Chondrocyte (in vitro differentiated cells): ENCODE measurements around the gene RTP3. TPM values are rescaled to one million over a fixed set of nuclear protein-coding genes. Genes with fewer than 3 reads are reported as not detected.

Experiments used
- DNase-seq: peaks from one replicate; pipeline ENCODE4 v3.0.0; 2021; ENCODE audit warnings: mixed read lengths, low spot score
- H3K27ac Mint-ChIP-seq: one replicate; pipeline ENCODE4 v1.8.0; 2021; ENCODE audit warnings: mild to moderate bottlenecking, moderate library complexity, mixed read lengths; ENCODE audit not compliant: unreplicated experiment
- H3K27me3 Mint-ChIP-seq: 2 replicates; pipeline ENCODE4 v1.8.0; 2021; ENCODE audit warnings: low read depth, mixed read lengths
- H3K36me3 Mint-ChIP-seq: 2 replicates; pipeline ENCODE4 v1.8.0; 2021; ENCODE audit warnings: low read depth, mixed read lengths
- H3K4me1 Mint-ChIP-seq: 2 replicates; pipeline ENCODE4 v1.8.0; 2021; ENCODE audit warnings: low read depth, mild to moderate bottlenecking, mixed read lengths
- H3K4me3 Mint-ChIP-seq: one replicate; pipeline ENCODE4 v1.8.0; 2021; ENCODE audit warnings: mild to moderate bottlenecking, moderate library complexity, mixed read lengths; ENCODE audit not compliant: unreplicated experiment
- H3K9me3 Mint-ChIP-seq: 2 replicates; pipeline ENCODE4 v1.8.0; 2021; ENCODE audit warnings: low read depth, mixed read lengths
- CTCF ChIP-seq: fragments of 200-600 bp; sonication (generic); IDR thresholded peaks from 2 replicates; pipeline ENCODE4 v1.5.0; 2021; ENCODE audit warnings: antibody characterized with exemption, mild to moderate bottlenecking, moderate library complexity
- total RNA-seq: library from RNA; stranded (reverse); gene quantifications from 3 replicates; pipeline ENCODE4 v1.2.1, GENCODE V29; 2021

Gene RTP3
- total RNA-seq, 1 donor from 2014 or later, result not detected

DNA sequence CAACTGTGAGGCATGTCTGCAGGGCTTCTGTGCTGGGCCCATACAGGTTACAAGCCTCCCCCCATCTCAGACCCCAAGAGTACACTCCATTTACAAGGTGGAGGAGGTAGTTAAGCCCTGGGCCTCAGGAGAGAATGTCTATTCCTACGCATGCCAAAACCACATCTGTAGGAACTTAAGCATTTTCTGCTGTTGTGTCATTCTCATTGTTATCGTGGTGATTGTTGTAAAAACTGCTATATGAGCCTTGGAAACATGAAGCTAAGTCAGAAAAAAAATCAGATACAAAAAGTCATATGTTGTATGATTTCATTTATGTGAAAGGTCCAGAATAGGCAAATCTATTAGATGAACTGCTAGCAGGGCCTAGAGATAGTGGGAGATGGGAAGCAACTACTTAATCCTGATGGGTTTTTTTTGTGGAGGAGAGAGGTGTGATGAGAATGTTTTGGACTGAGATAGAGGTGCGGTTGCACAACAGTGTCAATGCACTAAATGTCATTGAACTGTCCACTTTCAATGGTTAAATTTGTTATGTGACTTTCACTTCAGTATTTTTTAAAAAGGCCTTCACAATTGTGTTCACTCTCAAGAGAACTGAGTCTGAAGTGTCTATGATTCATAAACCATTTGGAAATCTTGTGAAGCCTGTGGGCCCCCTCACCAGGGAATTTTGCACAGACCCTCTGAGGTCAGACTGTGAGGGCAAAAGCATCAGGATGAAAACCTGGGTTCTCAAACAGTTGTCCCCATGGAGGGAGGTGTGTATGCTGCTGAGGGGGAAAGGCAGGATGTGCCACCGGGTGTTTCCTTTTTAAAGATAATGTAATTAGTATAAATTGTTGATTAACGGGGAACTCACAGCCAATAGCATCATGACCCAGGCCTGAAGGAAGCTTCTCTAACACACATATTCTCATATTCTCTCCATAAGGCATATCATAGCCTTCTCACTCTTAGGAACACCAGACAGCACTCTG is 3.2 kb downstream of the RTP3 start:
- TF ChIP-seq CTCF, result no peak
- peaks cover 2% of the 10 kb centered on the region for H3K4me1 Mint-ChIP-seq
- H3K4me3 Mint-ChIP-seq, result no peak overlapping the region
- H3K36me3 Mint-ChIP-seq, result no peaks in the 10 kb centered on the region
- no peak for DNase-seq
- no peaks in the 10 kb centered on the region for H3K27me3 Mint-ChIP-seq
- no peaks in the 10 kb centered on the region for H3K9me3 Mint-ChIP-seq
- no peak overlapping the region for H3K27ac Mint-ChIP-seq

- H3K27ac Mint-ChIP-seq, result no peak overlapping the region
These were observed 3.9 kb downstream of the RTP3 start for GRCh38 chr3:46501702-46502101.

DNA sequence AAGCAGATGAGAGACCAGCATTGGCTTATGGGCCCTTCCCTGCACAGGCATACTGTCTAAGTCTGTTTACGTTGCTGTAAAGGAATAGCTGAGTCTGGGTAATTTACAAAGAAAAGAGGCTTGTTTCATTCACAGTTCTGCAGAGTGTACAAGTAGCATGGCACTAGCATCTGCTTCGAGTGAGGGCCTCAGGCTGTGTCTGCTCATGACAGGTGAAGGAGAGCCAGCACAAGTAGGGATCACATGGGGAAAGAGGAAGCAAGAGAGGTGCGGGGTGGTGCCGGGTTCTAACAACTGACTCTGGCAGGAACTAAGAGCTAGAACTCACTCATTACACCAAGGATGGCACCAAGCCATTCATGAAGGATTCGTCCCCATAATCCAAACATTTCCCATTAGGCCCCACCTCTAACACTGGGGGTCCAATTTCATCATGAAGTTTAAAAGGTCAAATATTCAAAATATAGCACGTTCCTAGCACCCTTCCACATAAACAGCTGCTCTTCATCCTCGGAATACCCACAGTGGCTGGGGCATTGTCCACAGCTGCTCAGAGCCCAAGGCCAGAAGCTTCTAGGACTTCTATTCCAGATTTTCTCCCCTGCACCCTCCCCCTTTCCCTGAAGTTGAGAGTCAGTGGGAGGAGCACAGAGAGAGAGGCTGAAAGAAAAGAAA is 5.6 kb downstream of the RTP3 start:
- Mint-ChIP-seq H3K27me3 (no peaks in the 10 kb centered on the region), H3K4me1 (no peaks in the 10 kb centered on the region), H3K27ac (no peak overlapping the region), H3K36me3 (no peaks in the 10 kb centered on the region), H3K4me3 (no peak overlapping the region), H3K9me3 (no peaks in the 10 kb centered on the region)
- DNase-seq, result no peak
- no peak for TF ChIP-seq CTCF

More at GRCh38 chr3:46501702-46502101, 3.9 kb downstream of the RTP3 start:
- Mint-ChIP-seq H3K4me1 (no peaks in the 10 kb centered on the region), H3K36me3 (no peaks in the 10 kb centered on the region), H3K4me3 (no peak overlapping the region), H3K9me3 (no peaks in the 10 kb centered on the region), H3K27me3 (no peaks in the 10 kb centered on the region)
- no peak for DNase-seq
- no peak for TF ChIP-seq CTCF

- Mint-ChIP-seq H3K27ac (no peak overlapping the region), H3K4me1 (no peaks in the 10 kb centered on the region), H3K36me3 (no peaks in the 10 kb centered on the region), H3K4me3 (no peak overlapping the region), H3K9me3 (no peaks in the 10 kb centered on the region), H3K27me3 (no peaks in the 10 kb centered on the region)
- DNase-seq, result no peak
- TF ChIP-seq CTCF, result no peak
These were observed 7.0 kb downstream of the RTP3 start for GRCh38 chr3:46504789-46505188.

- no peak for TF ChIP-seq CTCF
- no peak for DNase-seq
- H3K27ac Mint-ChIP-seq, result no peak overlapping the region
- no peaks in the 10 kb centered on the region for H3K4me1 Mint-ChIP-seq
- no peaks in the 10 kb centered on the region for H3K27me3 Mint-ChIP-seq
- no peaks in the 10 kb centered on the region for H3K36me3 Mint-ChIP-seq
- H3K4me3 Mint-ChIP-seq, result no peak overlapping the region
- H3K9me3 Mint-ChIP-seq, result no peaks in the 10 kb centered on the region
These were observed 8.2 kb downstream of the RTP3 start for GRCh38 chr3:46505953-46506352.
